Activated naive CD4-positive, alpha-beta T cell treated with anti-CD3 and anti-CD28 coated beads, Interleukin-2, amount 10 ng/mL, durations not matched to agents 7 days and 5 days (primary cell): Measurements from ENCODE around the gene HLA-B.

Experiments used
- CTCF ChIA-PET: fragments of 350-600 bp; sonication (Branson Sonifier 250); formaldehyde crosslinking; loops from one replicate; lab custom pipeline; 2021; ENCODE audit warnings: antibody characterized with exemption; lab: Charles Lee
- DNase-seq: peaks from one replicate; pipeline ENCODE4 v3.0.0-alpha.2; 2020
- H3K27ac Mint-ChIP-seq: one replicate; pipeline ENCODE4 v1.8.0; 2021; ENCODE audit warnings: mild to moderate bottlenecking, moderate library complexity, mixed read lengths
- H3K27me3 Mint-ChIP-seq: one replicate; pipeline ENCODE4 v1.8.0; 2021; ENCODE audit warnings: mild to moderate bottlenecking, mixed read lengths
- H3K36me3 Mint-ChIP-seq: one replicate; pipeline ENCODE4 v1.8.0; 2021; ENCODE audit warnings: mixed read lengths
- H3K4me1 Mint-ChIP-seq: one replicate; pipeline ENCODE4 v1.8.0; 2021; ENCODE audit warnings: mixed read lengths
- H3K4me3 Mint-ChIP-seq: one replicate; pipeline ENCODE4 v1.8.0; 2021; ENCODE audit warnings: mild to moderate bottlenecking, moderate library complexity, mixed read lengths
- H3K9me3 Mint-ChIP-seq: one replicate; pipeline ENCODE4 v1.8.0; 2021; ENCODE audit warnings: mixed read lengths

The HLA-B gene

GRCh38 chr6:31354158-31354863, 2.7 kb downstream of the HLA-B start:
- Mint-ChIP-seq H3K27me3 (no peaks in the 10 kb centered on the region), H3K4me3 (peak overlapping the region; percentile 96), H3K9me3 (no peaks in the 10 kb centered on the region), H3K4me1 (peaks cover 57% of the 10 kb centered on the region), H3K27ac (peak overlapping the region; percentile 63), H3K36me3 (peaks cover 48% of the 10 kb centered on the region)
- CTCF ChIA-PET, result interaction anchor here (1.5 kb wide), 1 partner anchor 12 kb away, joined by 4 read pairs; no protein-coding TSS in a partner anchor
- DNase-seq, result no peak

GRCh38 chr6:31353384-31353945, 3.5 kb downstream of the HLA-B start:
- CTCF ChIA-PET, result interaction anchor here (1.5 kb wide), 1 partner anchor 13 kb away, joined by 4 read pairs; no protein-coding TSS in a partner anchor
- Mint-ChIP-seq H3K9me3 (no peaks in the 10 kb centered on the region), H3K4me1 (peaks cover 49% of the 10 kb centered on the region), H3K36me3 (peaks cover 48% of the 10 kb centered on the region), H3K4me3 (peak overlapping the region; percentile 96), H3K27ac (peak overlapping the region; percentile 63), H3K27me3 (peaks cover 4% of the 10 kb centered on the region)
- DNase-seq, result no peak

GRCh38 chr6:31352683-31353383, 4.1 kb downstream of the HLA-B start:
- Mint-ChIP-seq H3K27ac (peak overlapping the region; percentile 66), H3K9me3 (no peaks in the 10 kb centered on the region), H3K27me3 (peaks cover 6% of the 10 kb centered on the region), H3K36me3 (peaks cover 47% of the 10 kb centered on the region), H3K4me3 (peak overlapping the region; percentile 7), H3K4me1 (peaks cover 43% of the 10 kb centered on the region)
- CTCF ChIA-PET, result no interaction called here
- peak; percentile 25 for DNase-seq

GRCh38 chr6:31352310-31352682, 4.7 kb downstream of the HLA-B start:
- peaks cover 41% of the 10 kb centered on the region for H3K4me1 Mint-ChIP-seq
- no peak for DNase-seq
- H3K36me3 Mint-ChIP-seq, result peaks cover 44% of the 10 kb centered on the region
- H3K4me3 Mint-ChIP-seq, result peak overlapping the region; percentile 7
- H3K27me3 Mint-ChIP-seq, result peaks cover 11% of the 10 kb centered on the region
- peak overlapping the region; percentile 66 for H3K27ac Mint-ChIP-seq
- no peaks in the 10 kb centered on the region for H3K9me3 Mint-ChIP-seq
- CTCF ChIA-PET, result no interaction called here

- H3K27ac Mint-ChIP-seq, result peak overlapping the region; percentile 66
- CTCF ChIA-PET, result no interaction called here
- no peaks in the 10 kb centered on the region for H3K9me3 Mint-ChIP-seq
- peaks cover 40% of the 10 kb centered on the region for H3K36me3 Mint-ChIP-seq
- H3K4me1 Mint-ChIP-seq, result peaks cover 41% of the 10 kb centered on the region
- peak overlapping the region; percentile 7 for H3K4me3 Mint-ChIP-seq
- H3K27me3 Mint-ChIP-seq, result peaks cover 14% of the 10 kb centered on the region
- DNase-seq, result peak; percentile 34
Measured at GRCh38 chr6:31351401-31352309, 5.3 kb downstream of the HLA-B start.

GRCh38 chr6:31351033-31351380, 6.0 kb downstream of the HLA-B start:
- CTCF ChIA-PET, result interaction anchor here (1.1 kb wide), 1 partner anchor 155 kb away, joined by 4 read pairs; no protein-coding TSS in a partner anchor
- no peak for DNase-seq
- Mint-ChIP-seq H3K9me3 (no peaks in the 10 kb centered on the region), H3K4me3 (no peak overlapping the region), H3K4me1 (peaks cover 41% of the 10 kb centered on the region), H3K27me3 (peaks cover 18% of the 10 kb centered on the region), H3K36me3 (peaks cover 38% of the 10 kb centered on the region), H3K27ac (no peak overlapping the region)

GRCh38 chr6:31350196-31351032, 6.6 kb downstream of the HLA-B start:
- no peak for DNase-seq
- peaks cover 38% of the 10 kb centered on the region for H3K4me1 Mint-ChIP-seq
- CTCF ChIA-PET, result interaction anchor here (1.1 kb wide), 1 partner anchor 154 kb away, joined by 4 read pairs; no protein-coding TSS in a partner anchor
- no peak overlapping the region for H3K27ac Mint-ChIP-seq
- peaks cover 18% of the 10 kb centered on the region for H3K27me3 Mint-ChIP-seq
- no peak overlapping the region for H3K4me3 Mint-ChIP-seq
- H3K36me3 Mint-ChIP-seq, result peaks cover 32% of the 10 kb centered on the region
- H3K9me3 Mint-ChIP-seq, result no peaks in the 10 kb centered on the region

GRCh38 chr6:31349301-31349700, 7.7 kb downstream of the HLA-B start:
- CTCF ChIA-PET, result no interaction called here
- Mint-ChIP-seq H3K9me3 (no peaks in the 10 kb centered on the region), H3K4me3 (no peak overlapping the region), H3K27ac (no peak overlapping the region), H3K27me3 (peaks cover 22% of the 10 kb centered on the region), H3K36me3 (peaks cover 21% of the 10 kb centered on the region), H3K4me1 (peaks cover 27% of the 10 kb centered on the region)
- DNase-seq, result no peak

- Mint-ChIP-seq H3K27me3 (peaks cover 26% of the 10 kb centered on the region), H3K27ac (no peak overlapping the region), H3K9me3 (peaks cover 7% of the 10 kb centered on the region), H3K36me3 (no peaks in the 10 kb centered on the region), H3K4me1 (no peaks in the 10 kb centered on the region), H3K4me3 (no peak overlapping the region)
- CTCF ChIA-PET, result interaction anchor here (0.7 kb wide), 1 partner anchor 22 kb away, joined by 7 read pairs; no protein-coding TSS in a partner anchor
- no peak for DNase-seq
Measured at GRCh38 chr6:31345026-31345730, 11.8 kb downstream of the HLA-B start.

- Mint-ChIP-seq H3K36me3 (peaks cover 24% of the 10 kb centered on the region), H3K27ac (no peak overlapping the region), H3K4me1 (no peaks in the 10 kb centered on the region), H3K9me3 (peaks cover 41% of the 10 kb centered on the region), H3K4me3 (no peak overlapping the region), H3K27me3 (peaks cover 8% of the 10 kb centered on the region)
- no peak for DNase-seq
- CTCF ChIA-PET, result interaction anchor here (0.6 kb wide), 1 partner anchor 203 kb away, joined by 3 read pairs; no protein-coding TSS in a partner anchor
Measured at GRCh38 chr6:31340228-31340627, 16.8 kb downstream of the HLA-B start.

- H3K4me3 Mint-ChIP-seq, result no peak overlapping the region
- H3K27ac Mint-ChIP-seq, result no peak overlapping the region
- peaks cover 46% of the 10 kb centered on the region for H3K9me3 Mint-ChIP-seq
- H3K4me1 Mint-ChIP-seq, result no peaks in the 10 kb centered on the region
- CTCF ChIA-PET, result no interaction called here
- peaks cover 24% of the 10 kb centered on the region for H3K36me3 Mint-ChIP-seq
- DNase-seq, result no peak
- peaks cover 4% of the 10 kb centered on the region for H3K27me3 Mint-ChIP-seq
Measured at GRCh38 chr6:31339210-31339609, 17.8 kb downstream of the HLA-B start.

GRCh38 chr6:31336896-31337496, 20.0 kb downstream of the HLA-B start:
- CTCF ChIA-PET, result no interaction called here
- peaks cover 4% of the 10 kb centered on the region for H3K27me3 Mint-ChIP-seq
- no peak overlapping the region for H3K4me3 Mint-ChIP-seq
- peak overlapping the region; percentile 5 for H3K27ac Mint-ChIP-seq
- H3K36me3 Mint-ChIP-seq, result peaks cover 24% of the 10 kb centered on the region
- H3K9me3 Mint-ChIP-seq, result peaks cover 46% of the 10 kb centered on the region
- no peak for DNase-seq
- peaks cover 10% of the 10 kb centered on the region for H3K4me1 Mint-ChIP-seq
